Motor neuron (in vitro differentiated cells): ENCODE results near the gene MROH2A. TPM values are rescaled to one million over a fixed set of nuclear protein-coding genes. Genes with fewer than 3 reads are reported as not detected.

Experiments
- total RNA-seq, 8 experiments: library from RNA; unstranded; fragments of 300-600 nt; gene quantifications; 2 replicates each; pipeline versions ENCODE4 v1.2.3 to v1.2.4, GENCODE V29; 2022

Gene MROH2A
- total RNA-seq, 8 experiments from 2014 or later, result 0.29 to 0.66 (median 0.31) TPM; not detected in 5

Other genes starting within 250 kb of the MROH2A start
- 10 to 100 TPM; 13.4 to 79.9 (median 27.8) TPM for gene USP40, start 211.5 kb upstream of the MROH2A start, total RNA-seq
- 1 to 10 TPM in 1 of 8 experiments, under 1 TPM in 2, not detected in 5; 0.09 to 1.4 (median 0.27) TPM for gene UGT1A8, start 160.7 kb upstream of the MROH2A start, total RNA-seq
- 10 to 100 TPM in 1 of 8 experiments, under 1 TPM in 4, not detected in 3; 0.14 to 11.1 (median 0.40) TPM for gene UGT1A10, start 141.9 kb upstream of the MROH2A start, total RNA-seq
- 1 to 10 TPM in 1 of 8 experiments, under 1 TPM in 3, not detected in 4; 0.19 to 2.3 (median 0.45) TPM for gene UGT1A9, start 106.4 kb upstream of the MROH2A start, total RNA-seq
- 10 to 100 TPM in 1 of 8 experiments, 1 to 10 TPM in 2, under 1 TPM in 3, not detected in 2; 0.09 to 41.0 (median 0.82) TPM for gene UGT1A7, start 96.4 kb upstream of the MROH2A start, total RNA-seq
- gene UGT1A6, start 85.4 kb upstream of the MROH2A start, total RNA-seq, result 1 to 10 TPM in 4 of 8 experiments, under 1 TPM in 1, not detected in 3; 0.21 to 6.9 (median 1.2) TPM
- 1 to 10 TPM in 1 of 8 experiments, under 1 TPM in 2, not detected in 5; 0.09 to 1.4 (median 0.47) TPM for gene UGT1A5, start 65.4 kb upstream of the MROH2A start, total RNA-seq
- 1 to 10 TPM in 1 of 8 experiments, under 1 TPM in 3, not detected in 4; 0.08 to 2.3 (median 0.24) TPM for gene UGT1A4, start 59.6 kb upstream of the MROH2A start, total RNA-seq
- under 1 TPM in 3 of 8 experiments, not detected in 5; 0.24 to 0.76 (median 0.31) TPM for gene UGT1A3, start 49.3 kb upstream of the MROH2A start, total RNA-seq
- 1 to 10 TPM in 1 of 8 experiments, under 1 TPM in 4, not detected in 3; 0.09 to 1.6 (median 0.19) TPM for gene UGT1A1, start 18.1 kb upstream of the MROH2A start, total RNA-seq
- gene HJURP, start 76.2 kb downstream of the MROH2A start, total RNA-seq, result 10 to 100 TPM in 3 of 8 experiments, 1 to 10 TPM in 3, under 1 TPM in 2; 0.71 to 27.9 (median 2.4) TPM
- gene TRPM8, start 139.0 kb downstream of the MROH2A start, total RNA-seq, result 1 to 10 TPM in 4 of 8 experiments, under 1 TPM in 3, not detected in 1; 0.16 to 4.1 (median 1.7) TPM